Cardiac muscle cell (in vitro differentiated cells and primary cell): ENCODE measurements around the gene SYCP2L. TPM values are rescaled to one million over a fixed set of nuclear protein-coding genes. Genes with fewer than 3 reads are reported as not detected.
"Not testable (repeated sequence)": the region's sequence is repeated elsewhere in the genome, so short reads cannot be mapped to it uniquely, and the experiment has no call there.

Experiments used
- DNase-seq, 2 donors: peaks; one replicate each; pipeline versions ENCODE4 v3.0.0 to v3.0.0-alpha.2; 2010 to 2017; ENCODE audit warnings: low read depth in 1 of 2, low spot score in 1 of 2
- H3K27ac ChIP-seq: fragments of 200-600 bp; sonication (generic); 2 replicates; pipeline ENCODE4 v1.5.1; 2016
- H3K27me3 ChIP-seq: fragments of 200-600 bp; sonication (generic); 2 replicates; pipeline ENCODE4 v1.6.0; 2016; ENCODE audit warnings: control low read depth
- H3K36me3 ChIP-seq: fragments of 200-600 bp; sonication (generic); 2 replicates; pipeline ENCODE4 v1.5.1; 2016; ENCODE audit warnings: control low read depth
- H3K4me1 ChIP-seq: fragments of 200-600 bp; sonication (generic); 2 replicates; pipeline ENCODE4 v1.8.1; 2017; ENCODE audit warnings: low read depth, mild to moderate bottlenecking, mixed run types
- H3K4me3 ChIP-seq: fragments of 200-600 bp; sonication (generic); 2 replicates; pipeline ENCODE4 v1.5.1; 2016; ENCODE audit warnings: mild to moderate bottlenecking
- H3K9me3 ChIP-seq: fragments of 200-600 bp; sonication (generic); 2 replicates; pipeline ENCODE4 v1.5.1; 2017; ENCODE audit warnings: low read depth, mild to moderate bottlenecking, control low read depth
- polyA plus RNA-seq: library from polyadenylated mRNA; unstranded; fragments of >200 nt; fragmentation: Nextera tagmentation; extraction: Ambion mirVana; gene quantifications from 2 replicates; pipeline ENCODE4 v1.2.1, GENCODE V29; 2016
- total RNA-seq: library from RNA; depleted of rRNA; stranded (reverse); fragments of >200 nt; gene quantifications from 2 replicates; pipeline ENCODE4 v1.2.3, GENCODE V29; 2016
- TF ChIP-seq, protein P1 (sequence below): IDR thresholded peaks from 2 replicates; pipeline ENCODE4 v1.5.1; 2012; ENCODE audit warnings: low read depth, mild to moderate bottlenecking, low read length

The SYCP2L gene
- total and polyA plus RNA-seq, 2 experiments from 2014 or later: 0.51 to 3.4 TPM

DNA sequence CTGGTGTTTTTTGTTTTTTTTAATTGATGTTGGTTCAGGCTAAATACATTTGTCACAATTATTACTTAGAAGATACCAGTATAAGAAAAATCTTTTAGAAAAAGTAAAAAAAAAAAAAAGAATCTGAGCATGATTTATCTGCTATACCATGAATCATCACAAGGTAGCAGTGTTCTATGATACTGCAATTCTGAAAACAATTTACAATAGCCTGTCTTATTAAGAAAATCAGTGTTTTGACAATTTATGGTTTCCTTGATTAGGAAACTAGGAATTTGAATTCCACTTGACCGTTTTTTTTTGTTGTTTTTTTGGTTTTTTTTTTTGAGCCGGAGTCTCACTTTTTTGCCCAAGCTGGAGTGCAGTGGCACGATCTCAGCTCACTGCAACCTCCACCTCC is 39.2 kb upstream of the SYCP2L start:
- Histone ChIP-seq H3K27me3 (no peaks in the 10 kb centered on the region), H3K4me1 (no peaks in the 10 kb centered on the region), H3K9me3 (no peaks in the 10 kb centered on the region), H3K36me3 (no peaks in the 10 kb centered on the region), H3K27ac (no peak overlapping the region), H3K4me3 (no peak overlapping the region)
- DNase-seq: peak in 1 of 2 donors; percentile 18
- TF ChIP-seq, protein P1, sequence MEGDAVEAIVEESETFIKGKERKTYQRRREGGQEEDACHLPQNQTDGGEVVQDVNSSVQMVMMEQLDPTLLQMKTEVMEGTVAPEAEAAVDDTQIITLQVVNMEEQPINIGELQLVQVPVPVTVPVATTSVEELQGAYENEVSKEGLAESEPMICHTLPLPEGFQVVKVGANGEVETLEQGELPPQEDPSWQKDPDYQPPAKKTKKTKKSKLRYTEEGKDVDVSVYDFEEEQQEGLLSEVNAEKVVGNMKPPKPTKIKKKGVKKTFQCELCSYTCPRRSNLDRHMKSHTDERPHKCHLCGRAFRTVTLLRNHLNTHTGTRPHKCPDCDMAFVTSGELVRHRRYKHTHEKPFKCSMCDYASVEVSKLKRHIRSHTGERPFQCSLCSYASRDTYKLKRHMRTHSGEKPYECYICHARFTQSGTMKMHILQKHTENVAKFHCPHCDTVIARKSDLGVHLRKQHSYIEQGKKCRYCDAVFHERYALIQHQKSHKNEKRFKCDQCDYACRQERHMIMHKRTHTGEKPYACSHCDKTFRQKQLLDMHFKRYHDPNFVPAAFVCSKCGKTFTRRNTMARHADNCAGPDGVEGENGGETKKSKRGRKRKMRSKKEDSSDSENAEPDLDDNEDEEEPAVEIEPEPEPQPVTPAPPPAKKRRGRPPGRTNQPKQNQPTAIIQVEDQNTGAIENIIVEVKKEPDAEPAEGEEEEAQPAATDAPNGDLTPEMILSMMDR: peak; percentile 27

DNA sequence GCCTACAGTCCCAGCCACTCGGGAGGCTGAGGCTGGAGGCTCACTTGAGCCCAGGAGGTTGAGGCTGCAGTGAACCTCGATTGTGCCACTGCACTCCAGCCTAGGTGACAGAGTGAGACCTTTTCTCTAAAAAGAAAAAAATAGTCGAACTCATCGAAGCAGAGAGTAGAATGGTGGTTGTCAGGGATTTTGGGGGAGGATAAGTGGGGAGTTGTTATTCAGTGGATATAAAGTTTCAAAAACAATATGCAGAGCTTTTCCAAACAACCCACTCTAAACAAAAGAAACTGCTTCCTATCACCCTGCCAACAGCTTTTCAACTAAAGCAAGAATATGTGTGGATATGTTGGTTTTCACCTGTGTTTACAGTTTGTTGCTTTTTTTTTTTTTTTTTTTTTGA is 37.0 kb upstream of the SYCP2L start:
- no peaks in the 10 kb centered on the region for H3K9me3 ChIP-seq
- H3K4me3 ChIP-seq: no peak overlapping the region
- H3K36me3 ChIP-seq: no peaks in the 10 kb centered on the region
- no peaks in the 10 kb centered on the region for H3K4me1 ChIP-seq
- H3K27me3 ChIP-seq: no peaks in the 10 kb centered on the region
- TF ChIP-seq, protein P1: no peak
- no peak overlapping the region for H3K27ac ChIP-seq
- DNase-seq: no peak

DNA sequence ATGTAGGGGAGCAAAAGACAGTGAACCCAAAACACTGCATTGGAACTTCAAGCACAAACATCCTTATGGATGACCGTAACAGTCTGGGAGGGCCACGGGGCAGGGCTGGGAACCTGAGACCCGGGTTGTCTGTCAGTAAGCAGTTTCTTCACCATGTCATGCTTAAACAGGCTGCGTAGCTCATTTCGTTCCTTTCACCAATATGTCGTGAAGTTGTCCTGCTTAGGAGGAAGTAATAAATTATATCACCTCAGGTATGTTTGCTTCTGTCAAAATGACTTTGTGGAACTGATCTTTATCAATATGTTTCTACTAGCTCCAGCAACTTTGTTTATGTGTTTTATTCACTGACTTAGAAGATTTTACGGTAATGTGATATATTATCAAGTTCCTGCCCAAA is 36.1 kb upstream of the SYCP2L start:
- no peaks in the 10 kb centered on the region for H3K9me3 ChIP-seq
- no peaks in the 10 kb centered on the region for H3K27me3 ChIP-seq
- no peaks in the 10 kb centered on the region for H3K36me3 ChIP-seq
- no peak for DNase-seq
- H3K27ac ChIP-seq: no peak overlapping the region
- no peaks in the 10 kb centered on the region for H3K4me1 ChIP-seq
- H3K4me3 ChIP-seq: no peak overlapping the region
- TF ChIP-seq, protein P1: no peak

DNA sequence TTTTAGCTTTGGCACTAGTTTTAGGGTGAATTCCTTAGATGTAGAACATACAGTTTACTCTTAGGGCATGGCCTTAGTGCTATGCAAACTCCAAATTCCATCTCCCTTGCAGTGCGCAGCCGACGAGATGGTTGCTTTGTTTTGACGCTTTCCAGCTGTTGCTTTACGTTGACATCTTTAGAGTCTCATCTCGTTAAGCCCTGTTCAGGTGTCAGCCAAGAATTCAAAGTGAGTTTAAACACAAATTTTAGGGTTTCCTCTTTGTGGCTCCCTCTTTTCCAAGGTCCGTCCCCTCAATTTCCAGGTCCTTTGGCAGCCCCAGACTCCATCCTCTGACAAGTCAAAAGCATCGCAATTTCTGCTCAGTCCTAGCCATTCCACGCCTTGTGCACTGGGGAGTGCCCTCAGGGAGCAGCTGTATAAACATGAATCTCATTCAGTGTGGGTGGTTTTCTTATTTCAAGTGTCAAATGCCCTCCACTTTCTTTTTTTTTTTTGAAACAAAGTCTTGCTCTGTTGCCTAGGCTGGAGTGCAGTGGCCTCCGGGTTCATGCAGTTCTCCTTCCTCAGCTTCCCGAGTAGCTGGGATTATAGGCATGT is 34.4 kb upstream of the SYCP2L start:
- Histone ChIP-seq H3K27ac (no peak overlapping the region), H3K4me1 (no peaks in the 10 kb centered on the region), H3K36me3 (no peaks in the 10 kb centered on the region), H3K27me3 (no peaks in the 10 kb centered on the region), H3K4me3 (no peak overlapping the region), H3K9me3 (no peaks in the 10 kb centered on the region)
- TF ChIP-seq, protein P1: no peak
- no peak for DNase-seq

DNA sequence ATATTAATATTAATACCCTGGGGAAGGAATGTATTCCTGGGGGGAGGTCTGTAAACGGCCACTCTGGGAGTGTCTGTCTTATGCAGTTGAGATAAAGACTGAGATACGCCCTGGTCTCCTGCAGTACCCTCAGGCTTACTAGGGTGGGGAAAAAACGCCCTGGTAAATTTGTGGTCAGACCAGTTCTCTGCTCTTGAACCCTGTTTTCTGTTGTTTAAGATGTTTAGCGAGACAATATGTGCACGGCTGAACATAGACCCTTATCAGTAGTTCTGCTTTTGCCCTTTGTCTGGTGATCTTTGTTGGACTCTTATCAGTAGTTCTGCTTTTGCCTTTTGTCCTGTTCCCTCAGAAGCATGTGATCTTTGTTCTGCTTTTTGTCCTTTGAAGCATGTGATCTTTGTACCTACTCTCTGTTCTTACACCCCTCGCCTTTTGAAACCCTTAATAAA is 33.0 kb upstream of the SYCP2L start:
- not testable (repeated sequence) for H3K9me3 ChIP-seq, H3K27ac ChIP-seq, H3K27me3 ChIP-seq, DNase-seq, H3K36me3 ChIP-seq, H3K4me3 ChIP-seq, H3K4me1 ChIP-seq

DNA sequence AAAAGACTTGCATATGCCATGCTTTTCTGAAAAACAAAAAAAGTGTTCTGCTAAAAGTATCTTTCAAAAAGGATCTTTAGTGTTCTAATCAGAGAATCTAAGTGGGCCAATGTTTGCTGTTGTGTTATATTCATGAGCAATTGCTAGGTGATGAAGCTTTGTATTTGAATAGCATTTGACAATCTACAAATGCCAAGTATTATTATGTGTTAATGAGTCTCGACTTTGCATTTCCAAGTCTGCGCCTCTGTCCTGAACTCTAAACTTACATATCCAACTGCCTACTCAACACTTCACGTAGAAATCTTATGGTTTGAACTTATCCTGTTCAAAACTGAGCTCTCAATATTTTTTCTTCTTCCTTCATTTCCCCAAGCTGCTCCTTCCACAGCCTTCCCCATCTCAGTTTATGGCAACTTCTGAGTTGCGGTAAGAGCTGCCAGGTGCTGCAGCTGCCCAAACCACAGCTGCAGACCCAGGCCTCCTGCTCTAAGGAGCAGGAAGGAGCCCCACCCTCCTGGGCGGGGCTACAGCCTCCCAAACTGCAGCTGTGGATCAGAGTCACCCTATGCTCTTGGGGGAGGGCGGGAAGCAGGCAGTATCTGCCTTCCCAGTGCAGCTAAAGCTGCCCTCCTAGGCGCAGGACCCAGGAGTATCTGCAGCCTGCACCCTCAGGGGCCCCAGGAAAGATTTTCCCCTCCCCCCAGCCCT is 31.8 kb upstream of the SYCP2L start:
- H3K27me3 ChIP-seq: no peaks in the 10 kb centered on the region
- H3K27ac ChIP-seq: no peak overlapping the region
- no peaks in the 10 kb centered on the region for H3K9me3 ChIP-seq
- H3K4me3 ChIP-seq: no peak overlapping the region
- H3K4me1 ChIP-seq: no peaks in the 10 kb centered on the region
- TF ChIP-seq, protein P1: no peak
- DNase-seq: no peak
- H3K36me3 ChIP-seq: no peaks in the 10 kb centered on the region
